Retinal pigment epithelial cell (primary cell): ENCODE results near the gene FANCI.

ENCODE experiments used
- DNase-seq: peaks from one replicate; pipeline ENCODE4 v3.0.0-alpha.2; 2010; ENCODE audit warnings: low read depth
- H3K4me3 ChIP-seq: 2 replicates; pipeline ENCODE4 v1.5.1; 2011; ENCODE audit warnings: mild to moderate bottlenecking, low read length, control low read depth, moderate library complexity
- TF ChIP-seq, protein P1 (sequence below): conservative IDR thresholded peaks from 2 replicates; pipeline ENCODE4 v1.5.1; 2011; ENCODE audit warnings: low read depth, low read length, control low read depth, inconsistent platforms

FANCI gene

DNA sequence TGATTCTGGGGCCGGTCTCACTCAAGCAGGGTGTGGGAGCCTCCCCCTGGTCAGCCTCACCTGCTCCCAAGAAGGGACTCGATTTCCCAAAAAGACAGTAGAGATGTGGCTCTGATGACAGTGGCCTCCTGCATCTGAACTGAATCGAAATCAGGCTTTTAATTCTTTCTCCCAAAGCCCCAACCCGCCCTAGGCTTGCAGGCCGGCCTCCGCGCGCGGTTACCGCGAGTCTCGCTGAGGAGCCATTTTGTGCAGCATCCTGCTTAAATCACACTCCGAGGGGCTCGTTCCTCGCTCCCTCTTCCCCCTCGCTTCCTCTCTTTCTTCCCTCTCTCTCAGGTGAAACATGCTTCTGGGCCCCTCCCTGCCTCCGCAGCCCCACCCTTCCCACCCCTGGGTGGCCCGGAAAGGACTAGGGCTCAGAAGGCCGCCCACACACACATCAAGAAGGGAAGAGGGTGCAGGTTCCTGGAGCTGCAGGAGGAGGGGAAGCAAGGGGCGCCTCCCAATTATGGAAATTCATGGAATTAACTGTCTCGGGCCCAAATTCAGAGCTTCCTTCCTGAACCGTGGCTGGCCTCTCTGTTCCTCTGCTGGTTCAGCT lies 121.8 kb downstream of the FANCI start:
- TF ChIP-seq, protein P1, sequence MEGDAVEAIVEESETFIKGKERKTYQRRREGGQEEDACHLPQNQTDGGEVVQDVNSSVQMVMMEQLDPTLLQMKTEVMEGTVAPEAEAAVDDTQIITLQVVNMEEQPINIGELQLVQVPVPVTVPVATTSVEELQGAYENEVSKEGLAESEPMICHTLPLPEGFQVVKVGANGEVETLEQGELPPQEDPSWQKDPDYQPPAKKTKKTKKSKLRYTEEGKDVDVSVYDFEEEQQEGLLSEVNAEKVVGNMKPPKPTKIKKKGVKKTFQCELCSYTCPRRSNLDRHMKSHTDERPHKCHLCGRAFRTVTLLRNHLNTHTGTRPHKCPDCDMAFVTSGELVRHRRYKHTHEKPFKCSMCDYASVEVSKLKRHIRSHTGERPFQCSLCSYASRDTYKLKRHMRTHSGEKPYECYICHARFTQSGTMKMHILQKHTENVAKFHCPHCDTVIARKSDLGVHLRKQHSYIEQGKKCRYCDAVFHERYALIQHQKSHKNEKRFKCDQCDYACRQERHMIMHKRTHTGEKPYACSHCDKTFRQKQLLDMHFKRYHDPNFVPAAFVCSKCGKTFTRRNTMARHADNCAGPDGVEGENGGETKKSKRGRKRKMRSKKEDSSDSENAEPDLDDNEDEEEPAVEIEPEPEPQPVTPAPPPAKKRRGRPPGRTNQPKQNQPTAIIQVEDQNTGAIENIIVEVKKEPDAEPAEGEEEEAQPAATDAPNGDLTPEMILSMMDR = no peak
- no peak for DNase-seq
- no peak overlapping the region for H3K4me3 ChIP-seq
